Measurements from ENCODE around the gene PILRA.
A peak's percentile ranks its signal among the peaks of the same experiment; 100 is the strongest.
"Not testable (repeated sequence)": the region's sequence is repeated elsewhere in the genome, so short reads cannot be mapped to it uniquely, and the experiment has no call there.

The PILRA gene

GRCh38 chr7:100358027-100358856 is 15.0 kb upstream of the PILRA start, which contains the start of gene PILRB:
Gene PILRB (plus strand): TSS chr7:100358117. CDS start chr7:100358303, 186 bp downstream.
- DNase-seq: no peak

- no peak for DNase-seq
Measured at GRCh38 chr7:100358857-100359212, 14.5 kb upstream of the PILRA start.

- no peak for DNase-seq
Measured at GRCh38 chr7:100360135-100360854, 13.0 kb upstream of the PILRA start.

- DNase-seq: no peak
Measured at GRCh38 chr7:100363098-100363497, 10.2 kb upstream of the PILRA start.

GRCh38 chr7:100363797-100364196 is 9.5 kb upstream of the PILRA start:
- not testable (repeated sequence) for DNase-seq

- no peak for DNase-seq
Measured at GRCh38 chr7:100364480-100364879, 8.8 kb upstream of the PILRA start.

- DNase-seq: not testable (repeated sequence)
Measured at GRCh38 chr7:100365998-100366367, 7.3 kb upstream of the PILRA start.

- no peak for DNase-seq
Measured at GRCh38 chr7:100366411-100367250, 6.7 kb upstream of the PILRA start.

GRCh38 chr7:100367251-100367620 is 6.1 kb upstream of the PILRA start:
- DNase-seq: no peak

- DNase-seq: no peak
Measured at GRCh38 chr7:100367676-100368613, 5.3 kb upstream of the PILRA start.

- DNase-seq: peak; percentile 38 to 45
Measured at GRCh38 chr7:100369105-100369504, 4.2 kb upstream of the PILRA start.

GRCh38 chr7:100370303-100370702 is 3.0 kb upstream of the PILRA start:
- DNase-seq: no peak

GRCh38 chr7:100370746-100371145 is 2.5 kb upstream of the PILRA start:
- DNase-seq: no peak

- DNase-seq: no peak
Measured at GRCh38 chr7:100371561-100372171, 1.6 kb upstream of the PILRA start.

GRCh38 chr7:100372256-100372655 is 1.0 kb upstream of the PILRA start:
- no peak for DNase-seq

- DNase-seq: no peak
Measured at GRCh38 chr7:100372694-100373093, 593 bp upstream of the PILRA start.

- DNase-seq: not testable (repeated sequence)
Measured at GRCh38 chr7:100373870-100374598, 747 bp downstream of the PILRA start.

- no peak for DNase-seq
Measured at GRCh38 chr7:100374601-100375000, 1.3 kb downstream of the PILRA start.

- no peak for DNase-seq
Measured at GRCh38 chr7:100376066-100376465, 2.8 kb downstream of the PILRA start.

- no peak for DNase-seq
Measured at GRCh38 chr7:100378114-100378755, 4.9 kb downstream of the PILRA start.
